Measurements from ENCODE around the gene CIT.
"Not testable (repeated sequence)": the region's sequence is repeated elsewhere in the genome, so short reads cannot be mapped to it uniquely, and the experiment has no call there.

CIT gene

DNA sequence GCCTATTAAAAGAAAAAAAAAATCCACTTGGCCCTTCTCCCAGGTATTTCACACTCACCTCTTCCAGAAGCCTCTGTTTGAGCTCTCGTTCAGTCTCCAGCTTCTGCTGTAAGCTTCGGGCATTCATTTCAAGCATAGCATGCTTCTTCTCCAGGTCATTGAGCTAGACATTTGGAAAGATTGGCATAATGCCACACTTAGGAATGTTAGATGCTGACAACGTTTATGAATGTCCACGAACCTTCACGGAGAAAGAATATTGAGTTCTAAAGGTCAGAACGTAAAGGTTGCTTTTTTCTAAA lies 148.7 kb downstream of the CIT start:
- DNase-seq: no peak

DNA sequence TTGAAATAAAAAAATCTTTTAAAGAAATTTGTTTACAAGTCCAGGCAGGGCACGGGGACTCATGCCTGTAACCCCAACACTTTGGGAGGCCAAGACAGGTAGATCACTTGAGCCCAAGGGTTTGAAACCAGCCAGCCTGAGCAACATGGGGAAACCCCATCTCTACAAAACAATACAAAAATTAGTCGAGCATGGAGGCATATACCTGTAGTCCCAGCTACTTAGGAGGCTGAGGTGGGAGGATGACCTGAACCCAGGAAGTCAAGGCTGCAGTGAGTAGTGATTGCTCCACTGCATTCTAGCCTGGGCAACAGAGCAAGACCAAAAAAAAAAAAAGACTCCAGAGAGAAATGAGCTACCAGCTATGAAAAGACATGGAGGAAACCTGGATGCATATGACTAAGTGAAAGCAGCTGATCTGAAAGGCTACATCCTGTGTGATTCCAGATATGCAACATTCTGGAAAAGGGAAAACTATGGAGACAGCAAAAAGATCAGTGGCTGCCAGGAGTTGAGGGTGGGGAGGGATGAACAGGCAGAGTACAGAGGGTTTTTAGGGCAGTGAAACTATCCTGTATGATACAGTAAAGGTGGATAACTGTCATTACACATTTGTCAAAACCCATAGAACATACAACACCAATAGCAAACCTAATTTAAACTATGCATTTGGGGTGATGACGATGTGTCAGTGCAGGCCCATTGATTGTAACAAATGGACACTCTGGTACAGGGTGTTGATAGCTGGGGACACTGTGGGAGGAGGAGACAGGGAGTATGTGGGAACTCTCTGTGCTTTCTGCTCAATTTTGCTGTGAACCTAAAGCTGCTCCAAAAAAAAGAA lies 149.3 kb downstream of the CIT start:
- DNase-seq: no peak

DNA sequence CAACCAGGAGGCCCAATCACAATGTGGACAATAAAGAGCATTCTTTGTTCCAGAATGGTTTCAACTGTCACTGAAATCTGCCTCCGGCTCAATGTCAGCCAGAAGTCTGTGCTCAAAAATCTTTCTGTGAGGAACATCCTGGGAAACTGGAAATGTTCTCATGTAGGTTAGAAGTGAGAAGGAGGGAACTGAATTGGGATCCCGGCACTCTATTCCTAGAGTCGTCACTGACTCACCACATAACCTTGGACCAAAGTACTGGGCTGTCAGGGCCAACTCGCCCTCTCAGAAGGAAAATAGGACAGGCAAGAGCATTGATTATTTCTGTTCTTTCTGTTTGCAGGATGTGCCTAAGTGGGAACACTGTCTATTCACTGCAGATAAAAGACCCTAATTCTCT lies 151.6 kb downstream of the CIT start:
- DNase-seq: no peak

DNA sequence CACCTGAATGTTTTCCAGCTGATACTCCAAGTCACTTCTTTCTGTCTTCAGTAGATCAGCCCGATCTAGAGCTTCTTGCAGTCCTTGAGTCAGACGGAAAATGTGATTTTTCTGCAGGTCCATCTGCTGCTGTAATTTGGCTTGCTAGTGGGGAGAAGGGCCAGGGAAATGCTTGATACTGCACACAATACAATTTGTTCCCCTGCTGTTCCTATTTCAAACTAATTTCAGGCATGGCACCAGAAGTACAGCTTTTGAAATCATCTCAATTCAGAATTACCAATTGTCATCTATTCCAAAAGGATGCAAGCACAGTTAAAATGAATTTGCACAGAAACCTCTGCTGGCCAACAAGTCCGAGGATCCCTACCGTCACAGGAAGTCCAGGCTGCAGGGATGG lies 155.8 kb downstream of the CIT start:
- DNase-seq: peak; percentile 46

DNA sequence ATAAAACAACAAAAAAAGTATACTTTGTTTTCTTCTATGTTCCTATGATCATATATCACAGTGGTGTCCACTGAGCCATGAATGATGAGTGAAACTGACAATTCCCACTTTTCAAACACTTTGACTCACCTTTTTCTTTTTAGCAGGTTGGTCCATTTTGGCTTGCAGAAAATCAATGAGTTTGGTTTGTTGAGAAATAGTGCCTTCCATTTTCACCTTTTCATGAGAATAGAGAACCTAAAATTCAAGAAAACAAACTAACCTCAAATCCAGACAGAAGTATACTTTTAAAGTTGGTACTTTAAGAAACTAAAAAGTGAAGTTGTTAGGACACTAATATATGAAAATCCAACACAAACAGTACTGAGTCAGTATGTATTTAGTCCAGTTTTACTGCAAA lies 156.8 kb downstream of the CIT start:
- DNase-seq: no peak

DNA sequence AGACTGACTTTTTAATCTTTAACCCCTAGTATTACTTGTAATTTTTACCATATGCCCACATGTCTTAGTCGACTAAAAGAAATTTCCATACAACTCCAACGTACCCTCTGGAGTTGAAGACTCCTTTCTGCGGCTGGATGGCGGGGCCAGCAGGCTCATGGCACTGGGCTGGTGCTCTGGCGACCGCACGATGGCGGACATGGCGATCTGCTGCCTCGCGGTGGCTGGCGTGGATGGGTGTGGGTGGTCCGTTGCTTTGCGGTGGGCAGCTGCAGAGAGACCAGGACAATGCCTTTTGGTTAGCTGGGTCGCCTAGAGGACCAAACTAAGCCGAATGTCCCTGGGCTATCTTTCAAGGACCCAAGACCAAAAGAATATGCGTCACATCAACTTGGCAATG lies 159.0 kb downstream of the CIT start:
- DNase-seq: no peak

DNA sequence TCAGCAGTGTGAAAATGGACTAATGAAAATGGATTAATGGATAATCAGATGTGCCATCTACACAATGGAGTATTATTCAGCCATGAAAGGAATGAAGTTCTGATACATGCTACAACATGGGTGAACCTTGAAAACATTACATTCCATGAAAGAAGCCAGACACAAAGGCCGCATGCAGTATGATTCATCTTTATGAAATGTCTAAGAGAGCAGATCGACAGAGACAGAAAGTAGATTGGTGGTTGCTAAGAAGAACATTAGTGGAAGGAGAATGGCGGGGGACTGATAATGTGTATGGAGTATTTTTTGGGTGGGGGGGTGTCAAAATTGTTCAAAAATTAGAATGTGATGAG lies 161.9 kb downstream of the CIT start:
- DNase-seq: no peak

DNA sequence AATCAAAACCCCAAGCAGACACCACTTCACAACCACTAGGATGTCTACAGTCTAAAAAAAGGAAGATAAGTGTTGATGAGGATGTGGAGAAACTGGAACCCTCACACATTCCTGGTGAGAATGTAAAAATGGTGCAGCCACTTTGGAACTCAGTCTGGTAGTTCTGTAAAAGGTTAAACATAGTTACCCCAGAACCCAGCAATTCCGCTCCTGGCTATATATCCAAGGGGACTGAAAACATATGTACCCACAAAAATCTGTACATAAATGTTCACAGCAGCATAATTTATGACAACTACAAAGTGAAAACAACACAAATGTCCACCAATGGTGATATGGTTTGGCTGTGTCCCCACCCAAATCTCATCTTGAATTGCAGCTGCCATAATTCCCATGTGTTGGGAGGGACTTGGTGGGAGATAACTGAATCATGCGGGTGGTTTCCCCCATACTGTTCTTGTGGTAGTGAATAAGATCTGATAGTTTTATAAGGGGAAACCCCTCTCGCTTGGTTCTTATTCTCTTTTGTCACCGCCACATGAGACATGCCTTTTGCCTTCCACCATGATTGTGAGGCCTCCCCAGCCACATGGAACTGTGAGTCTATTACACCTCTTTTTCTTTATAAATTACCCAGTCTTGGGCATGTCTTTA lies 162.4 kb downstream of the CIT start:
- no peak for DNase-seq

DNA sequence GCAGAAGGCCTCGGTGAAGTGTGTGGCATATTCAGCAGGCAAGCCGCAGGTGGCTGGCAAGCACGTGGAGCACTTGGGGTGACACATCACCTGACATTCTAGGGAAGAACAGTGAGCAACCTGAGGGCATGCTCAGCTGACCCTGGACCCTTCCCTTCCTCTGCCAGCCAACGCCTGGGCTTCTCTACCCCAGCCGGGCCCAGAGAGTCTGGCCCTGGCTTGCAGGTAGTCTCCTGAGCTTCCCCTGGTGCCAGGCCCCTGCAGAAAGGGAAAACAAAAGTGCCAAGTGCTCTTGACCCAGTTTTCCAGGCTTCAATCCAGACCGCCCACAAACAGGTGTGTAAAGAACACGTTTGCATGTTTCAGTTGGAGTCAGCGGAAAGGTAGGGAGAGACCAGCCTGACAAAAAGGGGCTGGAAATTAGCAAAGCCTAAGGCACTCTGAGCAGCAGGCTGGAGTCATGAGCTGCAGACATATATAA lies 163.5 kb downstream of the CIT start:
- DNase-seq: no peak

DNA sequence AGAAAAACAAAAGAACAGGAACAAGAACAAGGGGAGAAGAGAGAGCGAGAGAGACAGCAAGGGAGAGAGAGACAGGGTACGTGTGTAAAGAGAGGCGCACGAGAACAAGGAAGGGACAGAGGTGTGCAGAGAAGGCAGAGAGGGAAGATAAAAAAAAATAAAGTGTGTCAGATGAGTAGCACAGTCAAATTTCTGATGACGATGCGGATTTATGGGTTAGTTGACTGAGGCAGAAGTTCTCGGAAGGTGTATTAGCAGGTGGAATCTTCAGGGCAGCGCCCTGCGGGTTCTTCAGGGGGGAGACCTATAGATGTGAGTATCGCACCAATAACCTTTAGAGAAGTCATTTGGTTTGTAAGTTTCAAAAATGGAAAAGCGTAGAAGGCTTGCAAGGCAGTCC lies 164.4 kb downstream of the CIT start:
- no peak for DNase-seq

DNA sequence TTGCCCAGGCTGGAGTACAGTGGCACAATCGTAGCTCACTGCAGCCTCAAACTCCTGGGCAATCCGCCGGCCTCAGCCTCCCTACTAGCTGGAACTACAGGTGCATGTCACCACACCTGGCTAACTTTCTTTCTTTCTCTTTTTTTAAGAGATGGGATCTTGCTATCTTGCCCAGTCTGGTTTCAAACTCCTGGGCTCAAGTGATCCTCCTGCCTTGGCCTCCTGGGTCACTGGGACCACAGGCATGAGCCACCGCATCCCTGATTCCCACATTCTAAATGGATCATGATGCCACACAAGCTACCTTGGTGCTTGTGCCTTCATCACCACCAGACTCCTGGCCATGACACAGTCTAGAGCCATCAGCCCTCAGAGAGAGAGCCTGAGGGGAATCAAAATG lies 165.4 kb downstream of the CIT start:
- DNase-seq: no peak

DNA sequence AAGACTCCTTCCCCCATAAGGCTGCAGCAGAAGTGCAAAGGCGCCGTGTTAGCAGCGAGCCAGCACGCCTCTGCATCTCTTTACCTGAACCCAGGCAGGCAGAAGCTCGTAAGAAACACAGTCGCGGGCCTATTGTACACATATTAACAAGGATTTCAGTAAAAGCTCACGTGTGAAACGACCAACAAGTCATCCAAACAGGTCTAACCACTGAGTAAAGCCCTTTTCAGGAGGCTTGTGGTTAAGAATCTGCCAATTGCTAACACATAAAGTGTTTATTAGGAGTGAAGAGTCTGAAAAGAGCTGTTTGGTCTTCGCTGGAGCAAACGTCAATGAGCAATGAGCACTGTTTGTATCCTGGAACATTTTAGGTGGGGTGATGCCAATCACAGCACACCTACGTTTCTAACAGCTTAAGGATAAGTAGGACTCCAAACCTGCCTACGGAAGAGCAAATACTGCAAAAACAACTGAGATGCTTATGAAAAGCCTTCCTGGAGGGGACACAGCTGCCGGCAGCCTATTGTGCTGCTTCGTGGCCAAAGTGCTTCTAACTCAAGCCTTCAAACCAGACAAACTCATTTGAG lies 166.1 kb downstream of the CIT start:
- no peak for DNase-seq

DNA sequence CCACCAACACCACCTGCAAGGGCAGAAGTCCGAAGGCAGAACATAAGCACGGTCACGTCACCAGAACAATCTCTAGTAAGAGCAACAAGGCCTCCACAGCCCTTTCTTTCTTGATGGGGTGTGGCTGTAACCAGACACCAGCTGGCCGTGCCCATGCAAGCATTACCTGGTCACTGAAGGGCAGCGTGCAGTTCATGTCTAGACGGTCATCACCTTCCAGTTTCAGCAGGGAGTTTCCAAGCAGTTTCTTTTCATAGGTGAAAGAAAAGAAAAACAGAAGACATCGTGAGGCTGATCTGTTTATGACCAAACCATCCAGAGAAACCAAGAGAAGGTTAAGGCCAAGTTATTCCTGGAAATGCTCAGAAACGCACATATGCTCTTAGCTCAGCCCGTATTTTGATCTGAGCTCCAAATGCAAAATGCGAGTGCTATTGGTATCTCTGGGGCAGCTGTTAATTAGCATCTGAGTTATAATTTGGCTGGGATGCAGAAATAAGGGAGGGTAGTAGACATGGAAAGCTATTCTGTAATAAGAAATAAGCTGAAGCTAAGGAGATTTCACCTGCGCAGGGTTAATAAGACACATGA lies 166.7 kb downstream of the CIT start:
- no peak for DNase-seq

DNA sequence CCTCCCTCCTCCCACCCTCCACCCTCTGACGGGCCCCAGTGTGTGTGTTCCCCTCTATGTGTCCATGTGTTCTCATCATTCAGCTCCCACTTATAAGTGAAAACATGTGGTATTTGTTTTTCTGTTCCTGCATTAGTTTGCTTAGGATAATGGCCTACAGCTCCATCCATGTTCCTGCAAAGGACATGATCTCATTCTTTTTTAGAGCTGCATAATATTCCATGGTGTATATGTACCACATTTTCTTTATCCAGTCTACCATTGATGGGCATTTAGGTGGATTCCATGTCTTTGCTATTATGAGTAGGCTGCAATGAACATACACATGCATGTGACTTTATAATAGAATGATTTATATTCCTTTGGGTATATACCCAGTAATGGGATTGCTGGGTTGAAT lies 170.7 kb downstream of the CIT start:
- not testable (repeated sequence) for DNase-seq

DNA sequence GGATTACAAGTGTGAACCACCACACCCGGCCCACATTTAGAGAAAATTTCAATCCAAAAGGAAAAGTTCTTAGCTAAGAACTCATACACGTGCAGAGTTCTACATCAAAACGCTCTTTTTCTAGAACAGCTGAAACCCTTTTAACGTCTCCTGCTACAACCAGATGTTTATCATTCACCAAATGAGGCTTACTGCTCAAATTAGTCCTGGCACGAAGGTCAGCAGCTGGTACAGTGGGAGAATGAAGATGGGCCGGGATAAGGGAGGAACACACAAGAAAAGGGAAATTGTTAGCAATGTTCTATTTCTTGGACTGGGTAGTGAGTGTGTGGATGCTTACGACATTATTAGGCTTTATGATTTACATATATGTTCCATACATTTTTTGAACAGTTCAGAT lies 171.9 kb downstream of the CIT start:
- DNase-seq: no peak

DNA sequence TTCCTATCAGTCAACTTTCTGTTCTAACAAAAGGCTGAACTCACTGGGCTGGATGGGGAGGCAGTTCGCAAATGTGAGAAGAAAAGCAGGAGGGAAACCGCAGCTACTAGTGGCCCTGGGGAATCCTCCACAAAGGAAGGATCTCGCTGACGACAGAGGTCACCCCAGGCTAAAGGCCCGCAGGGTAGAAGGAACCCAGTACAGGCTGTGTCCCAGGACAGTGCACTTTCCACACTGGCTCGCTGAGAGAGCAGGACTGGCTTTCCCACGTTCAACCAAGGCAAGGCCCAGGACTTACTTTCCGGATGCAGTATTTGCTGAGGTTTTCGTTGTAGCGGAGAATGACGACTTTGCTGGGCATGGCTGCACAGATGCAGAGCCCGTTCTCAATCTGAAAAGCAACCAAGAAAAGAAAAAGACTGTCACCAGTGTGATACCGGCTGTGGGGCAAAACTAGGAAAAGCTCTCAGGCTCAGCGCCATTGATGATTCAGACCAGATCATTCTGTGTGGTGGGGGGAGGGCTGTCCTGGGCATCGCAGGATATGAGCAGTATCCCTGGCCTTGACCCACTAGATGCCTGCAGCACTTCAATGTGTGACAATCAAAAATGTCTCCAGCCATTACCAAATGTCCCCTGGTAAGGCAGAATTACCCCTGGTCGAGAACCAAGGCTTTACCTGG lies 172.9 kb downstream of the CIT start:
- DNase-seq: no peak

DNA sequence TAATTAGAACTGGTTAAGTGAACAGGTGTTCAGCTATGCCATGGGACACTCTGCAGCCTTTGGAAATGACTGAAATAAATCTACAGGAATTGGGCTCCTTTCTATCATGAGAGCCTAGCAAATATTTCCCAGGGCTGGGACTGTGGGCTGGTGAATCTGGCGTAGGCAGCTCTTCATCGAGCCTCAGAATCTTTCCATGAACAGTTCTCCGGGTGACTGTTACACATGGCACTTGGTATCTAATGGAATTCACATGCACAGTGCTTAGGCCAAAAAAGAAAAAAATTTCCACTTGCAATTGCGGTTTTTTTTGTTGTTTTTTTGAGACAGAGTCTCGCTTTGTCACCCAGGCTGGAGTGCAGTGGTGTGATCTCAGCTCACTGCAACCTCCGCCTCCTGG lies 177.0 kb downstream of the CIT start:
- DNase-seq: no peak

DNA sequence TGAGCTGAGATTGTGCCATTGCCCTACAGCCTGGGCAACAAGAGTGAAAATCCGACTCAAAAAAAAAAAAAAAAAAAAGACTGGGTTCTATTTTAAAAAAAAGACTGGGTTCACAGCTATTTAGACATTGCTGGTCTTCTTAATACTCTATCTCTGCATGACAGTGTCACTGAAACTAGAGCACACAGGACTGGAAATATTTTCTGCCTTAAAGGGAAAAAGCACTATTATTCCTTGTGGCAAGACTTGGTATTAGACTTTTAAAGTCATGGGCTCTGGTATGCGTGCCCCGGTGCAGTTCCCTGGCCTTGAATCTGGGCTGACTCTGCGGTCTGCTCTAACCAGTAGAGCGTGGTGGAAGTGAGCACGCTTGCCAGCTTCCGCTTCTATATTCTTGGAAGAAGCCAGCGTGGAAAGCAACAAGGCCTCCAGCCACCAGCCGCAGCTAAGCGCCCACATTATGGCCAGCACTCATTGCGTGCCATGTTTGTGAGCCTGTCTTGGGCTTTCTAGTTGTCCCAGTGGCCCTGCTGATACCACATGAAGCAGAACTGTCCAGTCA lies 177.8 kb downstream of the CIT start:
- peak; percentile 43 for DNase-seq

DNA sequence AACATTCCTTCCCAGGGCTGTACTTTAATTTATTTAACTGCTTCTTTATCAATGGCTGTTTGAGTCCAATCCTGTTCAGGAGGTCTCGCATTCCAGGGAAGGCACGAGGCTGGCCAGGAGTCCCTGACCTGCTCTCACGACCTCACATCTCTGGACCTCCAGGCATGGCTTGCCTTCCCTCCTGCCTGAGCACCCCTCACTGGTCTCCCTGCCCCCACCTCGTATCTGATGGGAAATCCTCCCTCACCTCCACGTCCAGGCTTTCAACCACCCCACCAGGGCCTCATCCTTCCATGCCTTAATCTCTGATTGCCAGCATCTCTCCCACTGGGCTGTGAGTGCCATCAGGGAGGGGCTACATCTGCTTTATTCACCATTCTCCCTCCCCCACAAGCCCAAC lies 180.2 kb downstream of the CIT start:
- DNase-seq: no peak

DNA sequence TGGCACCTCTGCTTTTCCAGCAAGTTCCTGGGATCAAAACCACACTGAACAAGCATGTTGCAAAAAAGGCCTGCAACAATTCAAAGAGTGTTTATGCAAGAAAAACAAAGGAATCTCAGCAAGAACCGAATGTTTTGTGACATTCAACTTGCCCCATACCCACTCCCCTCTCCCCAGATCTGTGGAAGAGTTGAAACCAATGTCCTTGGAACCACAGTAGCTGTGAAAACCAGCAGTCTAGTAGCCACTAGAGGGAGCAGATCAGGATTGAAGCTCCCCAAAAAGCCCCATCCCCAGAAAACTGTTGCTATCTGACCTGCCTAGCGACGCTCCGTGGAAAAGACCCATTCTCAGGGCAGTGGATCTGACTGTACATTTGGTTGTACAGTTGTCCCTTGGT lies 182.1 kb downstream of the CIT start:
- no peak for DNase-seq

DNA sequence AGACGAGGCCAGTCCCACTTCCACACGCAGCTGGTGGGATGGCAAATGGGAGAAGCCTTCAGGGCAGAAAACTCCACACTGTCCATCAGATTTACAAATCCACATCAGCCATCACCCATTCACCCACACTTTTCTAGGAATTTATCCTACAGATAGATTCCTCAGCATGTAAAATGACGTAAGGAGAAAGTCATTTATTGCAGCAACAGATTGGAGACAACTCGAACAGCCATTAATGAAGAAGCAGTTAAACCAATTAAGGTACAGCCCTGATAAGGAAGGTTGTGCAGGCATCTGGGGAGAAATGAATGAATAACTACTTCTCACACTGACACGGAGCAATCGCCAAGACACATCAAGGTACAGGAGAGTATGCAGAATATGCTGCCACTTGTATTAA lies 183.0 kb downstream of the CIT start:
- DNase-seq: no peak

DNA sequence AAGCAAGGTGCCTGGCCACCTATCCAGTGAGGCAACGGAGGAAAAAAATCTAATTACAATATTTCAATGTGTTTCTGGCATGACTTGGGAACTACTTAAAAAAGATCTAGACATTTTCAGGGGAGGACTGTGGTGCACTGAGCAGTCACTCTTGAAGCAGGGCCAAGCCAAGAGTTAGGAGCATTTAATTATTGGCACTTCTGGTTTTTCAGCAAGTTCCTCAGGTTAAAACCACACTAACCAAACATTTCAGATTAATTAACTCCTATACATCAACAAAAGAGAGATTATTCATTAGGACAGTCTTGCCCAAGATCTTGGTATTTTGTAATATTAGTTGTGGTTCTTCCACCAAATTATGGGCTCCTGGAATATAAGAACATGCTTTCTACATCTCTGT lies 183.6 kb downstream of the CIT start:
- no peak for DNase-seq

DNA sequence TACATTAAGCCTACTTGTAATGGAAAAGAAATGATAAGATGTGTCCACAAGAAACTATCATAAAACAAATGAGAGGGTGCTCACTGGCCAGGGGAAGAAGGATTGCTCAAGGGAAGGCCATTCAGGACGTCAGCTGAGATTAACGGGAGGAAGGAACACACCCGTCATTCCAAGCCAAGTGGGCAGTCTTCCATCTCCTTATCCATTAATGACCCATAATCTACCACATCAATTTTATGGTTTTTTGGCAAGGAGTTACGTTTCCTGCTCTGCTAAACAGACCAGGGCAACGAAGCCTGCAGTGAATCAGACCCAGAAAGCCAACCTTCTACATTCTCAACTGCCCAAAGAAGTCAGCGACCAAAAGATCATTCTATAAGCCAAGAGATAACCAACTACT lies 184.1 kb downstream of the CIT start:
- no peak for DNase-seq

Data from femur (tissue), 1 donor.